H1 (cell line): ENCODE measurements around the gene NTMT1. TPM values are rescaled to one million over a fixed set of nuclear protein-coding genes. Genes with fewer than 3 reads are reported as not detected.
A peak's percentile ranks its signal among the peaks of the same experiment; 100 is the strongest.

Experiments used
- CTCF ChIA-PET: fragments of 300-600 bp; sonication (Branson Sonifier 250); formaldehyde crosslinking; loops from one replicate; lab custom pipeline; 2021; ENCODE audit not compliant: partially characterized antibody; lab: Charles Lee
- POLR2A ChIA-PET: fragments of 300-600 bp; sonication (Branson Sonifier 250); formaldehyde crosslinking; loops from one replicate; lab custom pipeline; 2021; ENCODE audit warnings: inconsistent platforms; ENCODE audit not compliant: partially characterized antibody; lab: Charles Lee
- DNase-seq, 2 experiments: peaks; one replicate each; pipeline versions ENCODE4 v3.0.0 to v3.0.0-alpha.2; 2010 to 2022; ENCODE audit warnings: low spot score in 2 of 2, low read depth in 1 of 2, mixed read lengths in 1 of 2
- FAIRE-seq: peaks from 2 replicates; lab custom pipeline; 2011; peaks lifted over from hg19 to GRCh38; lab: Jason Lieb, UNC
- H2AFZ ChIP-seq: 2 replicates; pipeline ENCODE4 v1.8.1; 2012; ENCODE audit warnings: low read length, inconsistent platforms
- H2AK5ac ChIP-seq: 2 replicates; pipeline ENCODE4 v1.6.1; 2013; ENCODE audit warnings: low read depth, low read length
- H2BK120ac ChIP-seq: replicated peaks from 2 replicates; pipeline ENCODE3; 2013; ENCODE audit warnings: low read depth, low read length, inconsistent platforms
- H2BK12ac ChIP-seq: 2 replicates; pipeline ENCODE4 v1.6.1; 2013; ENCODE audit warnings: low read depth, low read length
- H2BK15ac ChIP-seq: 2 replicates; pipeline ENCODE4 v1.6.1; 2013; ENCODE audit warnings: low read length
- H2BK20ac ChIP-seq: 2 replicates; pipeline ENCODE4 v1.6.1; 2013; ENCODE audit warnings: low read length
- H2BK5ac ChIP-seq: 2 replicates; pipeline ENCODE4 v1.6.1; 2013; ENCODE audit warnings: low read depth, low read length
- H3K14ac ChIP-seq: 2 replicates; pipeline ENCODE4 v1.6.1; 2013; ENCODE audit warnings: inconsistent platforms; ENCODE audit not compliant: insufficient read length
- H3K18ac ChIP-seq: 2 replicates; pipeline ENCODE4 v1.6.1; 2013; ENCODE audit warnings: low read length; ENCODE audit errors: extremely low read depth
- H3K23ac ChIP-seq: 2 replicates; pipeline ENCODE4 v1.6.1; 2013; ENCODE audit warnings: inconsistent platforms; ENCODE audit not compliant: insufficient read length
- H3K23me2 ChIP-seq: 2 replicates; pipeline ENCODE4 v1.6.1; 2013; ENCODE audit warnings: low read depth, low read length
- H3K27ac ChIP-seq: 2 replicates; pipeline ENCODE4 v1.6.1; 2011; ENCODE audit warnings: low read depth, low read length, inconsistent platforms
- H3K27me3 ChIP-seq, 4 experiments: replicated peaks in 1 of 4; 1 replicate in 1 of 4; 2 replicates in 3 of 4; pipeline versions ENCODE4 v1.6.1 to v1.8.1; 2011 to 2013; ENCODE audit warnings: low read length in 3 of 4, mild to moderate bottlenecking in 3 of 4, inconsistent platforms in 2 of 4, mixed read lengths in 2 of 4, moderate library complexity in 1 of 4; ENCODE audit not compliant: control insufficient read depth in 3 of 4, insufficient read depth in 3 of 4; ENCODE audit errors: extremely low read depth in 1 of 4
- H3K36me3 ChIP-seq, 4 experiments: 2 replicates each; pipeline versions ENCODE4 v1.6.1 to v1.8.1; 2011 to 2013; ENCODE audit warnings: mild to moderate bottlenecking in 4 of 4, low read length in 3 of 4, moderate library complexity in 2 of 4, control low read depth in 1 of 4, inconsistent platforms in 1 of 4; ENCODE audit not compliant: insufficient read depth in 4 of 4, control insufficient read depth in 2 of 4
- H3K4ac ChIP-seq: replicated peaks from 2 replicates; pipeline ENCODE3; 2013; ENCODE audit warnings: low read length, low read depth, mixed read lengths, inconsistent platforms; ENCODE audit not compliant: insufficient read length
- H3K4me1 ChIP-seq, 4 experiments: replicated peaks in 1 of 4; 1 replicate in 1 of 4; 2 replicates in 3 of 4; pipeline versions ENCODE4 v1.6.1 to v1.8.1; 2011 to 2013; ENCODE audit warnings: low read length in 3 of 4, inconsistent platforms in 2 of 4, mixed read lengths in 1 of 4; ENCODE audit not compliant: insufficient read depth in 4 of 4, control insufficient read depth in 3 of 4
- H3K4me2 ChIP-seq, 2 experiments: 2 replicates each; pipeline versions ENCODE4 v1.6.1 to v1.8.1; 2011 to 2013; ENCODE audit warnings: low read depth in 2 of 2, low read length in 2 of 2, control low read depth in 1 of 2, inconsistent platforms in 1 of 2, mild to moderate bottlenecking in 1 of 2; ENCODE audit not compliant: insufficient read depth in 1 of 2
- H3K4me3 ChIP-seq, 4 experiments: fragments of 200-600, 300-600 bp in 1 of 4; sonication (generic), shearing (Covaris generic), sonication (Bioruptor Twin) in 1 of 4; 2 replicates each; pipeline versions ENCODE4 v1.5.1 to v1.8.1; 2011 to 2016; ENCODE audit warnings: low read length in 4 of 4, low read depth in 3 of 4, control low read depth in 2 of 4, inconsistent platforms in 2 of 4, mild to moderate bottlenecking in 2 of 4, mixed read lengths in 1 of 4, moderate library complexity in 1 of 4; ENCODE audit not compliant: insufficient read depth in 2 of 4; ENCODE audit errors: extremely low read depth in 1 of 4
- H3K56ac ChIP-seq: replicated peaks from 2 replicates; pipeline ENCODE3; 2013; ENCODE audit warnings: low read depth, mild to moderate bottlenecking, mixed read lengths, low read length, inconsistent platforms; ENCODE audit not compliant: insufficient read length
- H3K79me1 ChIP-seq: 2 replicates; pipeline ENCODE4 v1.6.1; 2013; ENCODE audit warnings: low read depth, low read length, control low read depth
- H3K79me2 ChIP-seq, 2 experiments: 2 replicates each; pipeline versions ENCODE4 v1.6.1 to v1.8.1; 2012 to 2013; ENCODE audit warnings: low read length in 2 of 2, mild to moderate bottlenecking in 2 of 2, inconsistent platforms in 1 of 2; ENCODE audit not compliant: insufficient read depth in 2 of 2, control insufficient read depth in 1 of 2
- H3K9ac ChIP-seq, 4 experiments: replicated peaks in 1 of 4; 1 replicate in 1 of 4; 2 replicates in 3 of 4; pipeline versions ENCODE4 v1.6.1 to v1.8.1; 2011 to 2013; ENCODE audit warnings: low read depth in 3 of 4, low read length in 3 of 4, control low read depth in 2 of 4, mild to moderate bottlenecking in 2 of 4, moderate library complexity in 2 of 4, inconsistent platforms in 1 of 4; ENCODE audit errors: extremely low read depth in 1 of 4
- H3K9me3 ChIP-seq, 2 experiments: 2 replicates each; pipeline versions ENCODE4 v1.6.1 to v1.8.1; 2012 to 2013; ENCODE audit warnings: mild to moderate bottlenecking in 2 of 2, moderate library complexity in 2 of 2, control low read depth in 1 of 2, inconsistent platforms in 1 of 2, low read depth in 1 of 2, low read length in 1 of 2, mixed read lengths in 1 of 2; ENCODE audit not compliant: insufficient read depth in 2 of 2
- H4K20me1 ChIP-seq, 2 experiments: replicated peaks in 1 of 2; 2 replicates each; pipeline versions ENCODE3 to v1.8.1; 2011 to 2013; ENCODE audit warnings: inconsistent platforms in 2 of 2, low read length in 2 of 2, mild to moderate bottlenecking in 1 of 2; ENCODE audit not compliant: insufficient read depth in 2 of 2, control insufficient read depth in 1 of 2
- H4K5ac ChIP-seq: 2 replicates; pipeline ENCODE4 v1.6.1; 2013; ENCODE audit warnings: low read length, low read depth, mixed read lengths, inconsistent platforms; ENCODE audit not compliant: insufficient read length
- H4K8ac ChIP-seq: 2 replicates; pipeline ENCODE4 v1.8.0; 2013; ENCODE audit warnings: mild to moderate bottlenecking, moderate library complexity, low read length, inconsistent platforms; ENCODE audit not compliant: insufficient read depth; ENCODE audit errors: extremely low read depth
- H4K91ac ChIP-seq: replicated peaks from 2 replicates; pipeline ENCODE3; 2013; ENCODE audit warnings: low read length, mixed read lengths, inconsistent platforms; ENCODE audit not compliant: insufficient read length
- ATF3 ChIP-seq: IDR thresholded peaks from 2 replicates; pipeline ENCODE4 v1.6.1; 2011; ENCODE audit warnings: low read depth, mild to moderate bottlenecking, low read length; ENCODE audit not compliant: insufficient read depth
- EZH2 ChIP-seq: fragments of 200-600 bp; sonication (generic); IDR thresholded peaks from 2 replicates; pipeline ENCODE4 v1.7.1; 2012; ENCODE audit warnings: low read depth, mild to moderate bottlenecking, moderate library complexity, low read length, inconsistent platforms; ENCODE audit not compliant: severe bottlenecking
- POLR2A ChIP-seq, 2 experiments: IDR thresholded peaks; 1 replicate in 1 of 2; 2 replicates in 1 of 2; pipeline ENCODE4 v1.6.1; 2011; ENCODE audit warnings: low read depth in 2 of 2, low read length in 2 of 2, mild to moderate bottlenecking in 2 of 2; ENCODE audit errors: control extremely low read depth in 1 of 2
- WGBS, 2 experiments: shearing (Covaris generic) in 1 of 2; methylation state at CpG; one replicate each; pipeline versions ENCODE4 v1.1.6 to v1.1.7; 2013 to 2015; ENCODE audit warnings: low lambda C conversion rate in 2 of 2, mixed read lengths in 2 of 2, inconsistent platforms in 1 of 2, low coverage in 1 of 2, missing lambda C conversion rate in 1 of 2; ENCODE audit not compliant: insufficient replicate concordance in 2 of 2, insufficient coverage in 1 of 2, insufficient read length in 1 of 2; ENCODE audit errors: extremely low coverage in 1 of 2, missing lambda C conversion rate in 1 of 2; 5-methylcytosine and 5-hydroxymethylcytosine counted together
- polyA plus RNA-seq, 7 experiments: library from polyadenylated mRNA; depleted of rRNA in 3 of 7; stranded (reverse) in 5 of 7; unstranded in 2 of 7; fragments of >200 nt in 5 of 7; fragments of 200-250 nt in 2 of 7; gene quantifications; 1 replicate in 5 of 7; 2 replicates in 1 of 7; 4 replicates in 1 of 7; pipeline versions ENCODE4 v1.2.1 to v1.2.3, GENCODE V29; 2011 to 2013; ENCODE audit warnings: missing spikeins in 2 of 7, mixed read lengths in 2 of 7
- total RNA-seq: library from RNA; stranded (reverse); fragmentation: NEBNext Ultra II Directional; extraction: Animal tissue kit (Norgen Biotek cat#: 25700); gene quantifications from 2 replicates; pipeline ENCODE4 v1.2.1, GENCODE V29; 2021

NTMT1 gene
- total and polyA plus RNA-seq, 2 of the 8 experiments (the other 6 are each of a cell fraction or from before 2014, with no cell fraction given) = 66.8 to 70.2 TPM

DNA sequence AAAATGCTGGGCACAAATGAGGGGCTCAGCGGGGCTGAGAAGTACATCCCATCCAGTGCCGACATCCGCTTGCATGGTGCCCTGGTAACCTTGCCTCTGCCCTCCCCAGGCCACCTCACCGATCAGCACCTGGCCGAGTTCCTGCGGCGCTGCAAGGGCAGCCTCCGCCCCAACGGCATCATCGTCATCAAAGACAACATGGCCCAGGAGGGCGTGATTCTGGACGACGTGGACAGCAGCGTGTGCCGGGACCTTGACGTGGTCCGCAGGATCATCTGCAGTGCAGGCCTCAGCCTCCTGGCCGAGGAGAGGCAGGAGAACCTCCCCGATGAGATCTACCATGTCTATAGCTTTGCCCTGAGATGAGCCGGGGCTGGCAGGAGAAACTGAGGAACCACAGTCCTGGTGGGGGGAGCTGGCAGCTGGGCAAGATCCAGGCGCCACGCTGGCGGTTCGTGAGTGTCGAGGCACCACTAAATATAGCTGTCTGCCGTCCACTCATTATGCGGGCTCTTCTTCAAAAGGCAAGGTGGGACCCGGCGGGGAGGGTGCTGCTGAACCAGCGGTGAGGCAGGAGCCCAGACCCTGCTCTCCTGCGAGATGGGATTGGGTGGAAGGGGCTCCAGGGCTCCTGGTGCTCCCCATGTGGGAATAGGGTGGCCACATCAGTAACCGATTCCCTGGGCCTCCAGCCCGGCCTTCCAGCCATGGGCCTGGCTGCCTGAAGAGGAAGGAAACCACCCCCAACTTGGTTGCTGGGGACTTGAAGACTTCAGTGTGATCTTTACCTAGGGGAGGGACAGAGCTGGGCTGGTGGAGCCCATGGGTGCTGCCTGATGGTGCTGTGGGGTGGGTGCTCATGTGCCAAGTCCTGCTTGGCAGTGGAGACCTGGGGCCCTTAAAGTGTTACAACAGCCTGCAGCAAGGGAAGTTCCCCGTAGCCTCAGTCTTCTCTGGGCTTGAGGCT lies 9.4 kb downstream of the NTMT1 start:
- Histone ChIP-seq H2BK20ac (no peak overlapping the region), H2AFZ (no peak overlapping the region), H2AK5ac (no peak overlapping the region), H3K79me1 (peaks cover 23% of the 10 kb centered on the region), H4K8ac (peak overlapping the region; percentile 57; the same call in 1 of the 2 replicates), H3K4me3 (no peak overlapping the region), H3K56ac (no peak overlapping the region), H2BK5ac (no peak overlapping the region), H3K23ac (no peak overlapping the region), H4K91ac (no peak overlapping the region), H3K4ac (peak overlapping the region; percentile 7), H2BK15ac (no peak overlapping the region), H3K4me2 (no peak overlapping the region), H4K20me1 (peaks cover 28 to 56% of the 10 kb centered on the region in 2 experiments), H3K9me3 (no peaks in the 10 kb centered on the region), H4K5ac (no peak overlapping the region), H3K79me2 (peaks cover 13 to 34% of the 10 kb centered on the region in 2 experiments; a peak in 3 of 4 replicates), H3K27ac (no peak overlapping the region), H3K14ac (no peak overlapping the region), H2BK120ac (no peak overlapping the region), H3K4me1 (peaks cover 0 to 5% (median 1%) of the 10 kb centered on the region in 4 experiments; a peak in 4 of 7 replicates), H3K27me3 (no peaks in the 10 kb centered on the region), H3K36me3 (peaks cover 13 to 64% (median 36%) of the 10 kb centered on the region in 4 experiments), H3K18ac (no peak overlapping the region), H3K23me2 (no peaks in the 10 kb centered on the region), H2BK12ac (no peak overlapping the region), H3K9ac (no peak overlapping the region)
- TF ChIP-seq EZH2 = no peak
- no peak for TF ChIP-seq ATF3
- 0 out of 3 replicates have a peak, but pooled peaks of 1 of the 2 experiments have one; percentile 7 for TF ChIP-seq POLR2A (IDR thresholded peaks at IDR 0.05; ENCODE audit: control extremely low read depth in 1 of 2, low read depth in 2 of 2, low read length in 2 of 2)
- FAIRE-seq = no peak
- ChIA-PET CTCF (interaction anchor here (0.8 to 6.5 kb wide), 2 partner anchors 9 to 85 kb away, joined by 3 to 56 read pairs; partner anchors contain the start of gene NTMT1), POLR2A (interaction anchor here (1.1 to 8.2 kb wide), 3 partner anchors 8 to 422 kb away, joined by 3 to 95 read pairs (median 3); partner anchors contain the start of gene NTMT1)
- no peak for DNase-seq
- 96% methylated on average over 34 of the region's 34 CpGs; no CpG with 5 or more reads in 1 of the 2 experiments for WGBS, 2 experiments
